CD4-positive, alpha-beta T cell (primary cell): Measurements from ENCODE around the gene FADS1. TPM values are rescaled to one million over a fixed set of nuclear protein-coding genes. Genes with fewer than 3 reads are reported as not detected.

Source experiments
- ATAC-seq: fragments of 200-7000 bp; cut with Tn5 transposase; one replicate; pipeline ENCODE4 v1.10.0; 2022; ENCODE audit warnings: mild to moderate bottlenecking; ENCODE audit not compliant: poor library complexity
- CTCF ChIA-PET: fragments of 350-600 bp; sonication (Branson Sonifier 250); formaldehyde crosslinking; loops from one replicate; lab custom pipeline; 2021; ENCODE audit warnings: antibody characterized with exemption, inconsistent platforms; lab: Charles Lee
- POLR2A ChIA-PET: fragments of 350-600 bp; sonication (Branson Sonifier 250); formaldehyde crosslinking; loops from one replicate; lab custom pipeline; 2021; ENCODE audit warnings: antibody characterized with exemption, inconsistent platforms; lab: Charles Lee
- DNase-seq, 14 experiments: peaks; one replicate each; pipeline ENCODE4 v3.0.0-alpha.2; 2013 to 2020; ENCODE audit warnings: mixed read lengths in 2 of 14
- H3K27ac ChIP-seq, 2 donors: one replicate each; pipeline versions ENCODE4 v1.5.1 to v1.7.0; 2013; ENCODE audit warnings: low read length in 2 of 2, low read depth in 1 of 2, mild to moderate bottlenecking in 1 of 2
- H3K27me3 ChIP-seq, 2 experiments: 1 replicate in 1 of 2; 2 replicates in 1 of 2; pipeline versions ENCODE4 v1.6.1 to v1.7.0; 2013; ENCODE audit warnings: low read length in 2 of 2, control low read depth in 1 of 2, mild to moderate bottlenecking in 1 of 2, moderate library complexity in 1 of 2; ENCODE audit not compliant: insufficient read depth in 2 of 2, control insufficient read depth in 1 of 2
- H3K36me3 ChIP-seq: one replicate; pipeline ENCODE4 v1.6.1; 2013; ENCODE audit warnings: low read length, control low read depth; ENCODE audit not compliant: insufficient read depth
- H3K4me1 ChIP-seq: one replicate; pipeline ENCODE4 v1.6.1; 2013; ENCODE audit warnings: low read length, control low read depth; ENCODE audit not compliant: insufficient read depth
- H3K4me3 ChIP-seq: one replicate; pipeline ENCODE4 v1.5.1; 2013; ENCODE audit warnings: mild to moderate bottlenecking, low read length, moderate library complexity
- H3K9me3 ChIP-seq, 2 experiments: 1 replicate in 1 of 2; 2 replicates in 1 of 2; pipeline versions ENCODE4 v1.6.1 to v1.7.0; 2013; ENCODE audit warnings: low read length in 2 of 2, mild to moderate bottlenecking in 2 of 2, control low read depth in 1 of 2, moderate library complexity in 1 of 2; ENCODE audit not compliant: control insufficient read depth in 1 of 2, insufficient read depth in 1 of 2
- H3K27ac Mint-ChIP-seq: one replicate; pipeline ENCODE4 v1.8.0; 2020; ENCODE audit warnings: mixed read lengths
- H3K27me3 Mint-ChIP-seq: one replicate; pipeline ENCODE4 v1.8.0; 2021; ENCODE audit warnings: mixed read lengths
- H3K36me3 Mint-ChIP-seq: one replicate; pipeline ENCODE4 v1.8.0; 2021; ENCODE audit warnings: low read depth, mixed read lengths
- H3K4me1 Mint-ChIP-seq: one replicate; pipeline ENCODE4 v1.8.0; 2021; ENCODE audit warnings: low read depth, mixed read lengths
- H3K4me3 Mint-ChIP-seq: one replicate; pipeline ENCODE4 v1.8.0; 2020; ENCODE audit warnings: mild to moderate bottlenecking, mixed read lengths
- H3K9me3 Mint-ChIP-seq: one replicate; pipeline ENCODE4 v1.8.0; 2020; ENCODE audit warnings: mixed read lengths
- CTCF ChIP-seq: fragments of 200-600 bp; IDR thresholded peaks from one replicate; pipeline ENCODE4 v1.8.0; 2022; ENCODE audit warnings: antibody characterized with exemption, mild to moderate bottlenecking
- intact Hi-C, 2 experiments: fragments of 100-400 bp; cut with DNase I in 1 of 2; cut with micrococcal nuclease in 1 of 2; formaldehyde crosslinking; loops; one replicate each; pipeline versions ENCODE4 v1.15.1 to v1.9.0; 2023 to 2025; cut with DNase I, micrococcal nuclease
- total RNA-seq, 174 experiments: library from RNA in 2 of 174; stranded (reverse) in 2 of 174; gene quantifications; one replicate each; pipeline ENCODE4 v1.2.3 and lab custom pipeline; 2021 to 2026

FADS1 gene
- total RNA-seq, 2 experiments from 2014 or later: 0.56 to 0.77 TPM

GRCh38 chr11:61763930-61764605 is 52.7 kb downstream of the FADS1 start:
- intact Hi-C loops: no loop called here
- no peak for TF ChIP-seq CTCF
- no peaks in the 10 kb centered on the region for H3K27me3 ChIP-seq
- H3K9me3 ChIP-seq: no peaks in the 10 kb centered on the region
- no peak overlapping the region for H3K27ac Mint-ChIP-seq
- H3K36me3 ChIP-seq: no peaks in the 10 kb centered on the region
- CTCF ChIA-PET: no interaction called here
- DNase-seq (no peak), ATAC-seq (no peak)
- H3K27me3 Mint-ChIP-seq: peaks cover 7% of the 10 kb centered on the region
- no peaks in the 10 kb centered on the region for H3K4me1 ChIP-seq
- no peaks in the 10 kb centered on the region for H3K9me3 Mint-ChIP-seq
- H3K4me3 Mint-ChIP-seq: no peak overlapping the region
- POLR2A ChIA-PET: no interaction called here
- no peak overlapping the region for H3K27ac ChIP-seq
- no peaks in the 10 kb centered on the region for H3K4me1 Mint-ChIP-seq
- H3K4me3 ChIP-seq: no peak overlapping the region
- no peaks in the 10 kb centered on the region for H3K36me3 Mint-ChIP-seq

GRCh38 chr11:61762798-61763197 is 54.0 kb downstream of the FADS1 start:
- Mint-ChIP-seq H3K4me3 (no peak overlapping the region), H3K27me3 (peaks cover 7% of the 10 kb centered on the region), H3K4me1 (no peaks in the 10 kb centered on the region), H3K27ac (no peak overlapping the region), H3K9me3 (no peaks in the 10 kb centered on the region), H3K36me3 (no peaks in the 10 kb centered on the region)
- ChIA-PET POLR2A (no interaction called here), CTCF (no interaction called here)
- Histone ChIP-seq H3K4me1 (no peaks in the 10 kb centered on the region), H3K27ac (no peak overlapping the region), H3K27me3 (no peaks in the 10 kb centered on the region), H3K4me3 (no peak overlapping the region), H3K36me3 (no peaks in the 10 kb centered on the region), H3K9me3 (no peaks in the 10 kb centered on the region)
- DNase-seq: no peak
- no peak for ATAC-seq
- intact Hi-C loops: no loop called here
- TF ChIP-seq CTCF: no peak

- Histone ChIP-seq H3K4me1 (no peaks in the 10 kb centered on the region), H3K4me3 (no peak overlapping the region), H3K36me3 (no peaks in the 10 kb centered on the region), H3K9me3 (no peaks in the 10 kb centered on the region), H3K27me3 (no peaks in the 10 kb centered on the region), H3K27ac (no peak overlapping the region)
- no peak overlapping the region for H3K27ac Mint-ChIP-seq
- ATAC-seq (no peak), DNase-seq (no peak)
- no peak for TF ChIP-seq CTCF
- ChIA-PET CTCF (no interaction called here), POLR2A (no interaction called here)
- H3K4me1 Mint-ChIP-seq: no peaks in the 10 kb centered on the region
- no peaks in the 10 kb centered on the region for H3K9me3 Mint-ChIP-seq
- H3K36me3 Mint-ChIP-seq: no peaks in the 10 kb centered on the region
- intact Hi-C loops: no loop called here
- no peak overlapping the region for H3K4me3 Mint-ChIP-seq
- H3K27me3 Mint-ChIP-seq: peaks cover 7% of the 10 kb centered on the region
Measured at GRCh38 chr11:61762223-61762615, 54.6 kb downstream of the FADS1 start.
